ENCODE measurements around the gene P3H2. TPM values are rescaled to one million over a fixed set of nuclear protein-coding genes. Genes with fewer than 3 reads are reported as not detected.

Gene P3H2
- total and polyA plus RNA-seq, 2 experiments from 2014 or later, result 8.2 to 24.2 TPM

GRCh38 chr3:190101320-190102011 lies 19.2 kb downstream of the P3H2 start:
- Mint-ChIP-seq H3K4me3 (no peak overlapping the region; the same call in 2 of the 3 replicates), H3K36me3 (ENCODE audit: low read depth) (no peaks in the 10 kb centered on the region; the same call in 2 of the 3 replicates), H3K9me3 (no peaks in the 10 kb centered on the region), H3K4me1 (peaks cover 47% of the 10 kb centered on the region), H3K27ac (no peak overlapping the region; the same call in 1 of the 2 replicates), H3K27me3 (ENCODE audit: insufficient read depth, low read depth, poor library complexity) (no peaks in the 10 kb centered on the region)
- Histone ChIP-seq H3K9me2 (ENCODE audit: insufficient read depth) (no peaks in the 10 kb centered on the region), H3K27ac (ENCODE audit: low read depth) (no peak overlapping the region), H3K4me3 (no peak overlapping the region), H2AFZ (no peak overlapping the region), H3K4me2 (peak overlapping the region; percentile 20; the same call in 1 of the 2 replicates), H3K4me1 (ENCODE audit: insufficient read depth) (peaks cover 19% of the 10 kb centered on the region), H3F3A (replicated peaks; ENCODE audit: low read depth) (no peaks in the 10 kb centered on the region), H3K27me3 (ENCODE audit: insufficient read depth) (no peaks in the 10 kb centered on the region), H3K79me2 (replicated peaks; ENCODE audit: insufficient read depth) (no peaks in the 10 kb centered on the region), H4K20me1 (replicated peaks; ENCODE audit: insufficient read depth) (no peaks in the 10 kb centered on the region), H3K36me3 (ENCODE audit: insufficient read depth) (no peaks in the 10 kb centered on the region)
- ATAC-seq (peak; percentile 53; the same call in 2 of the 3 replicates), DNase-seq (ENCODE audit: low spot score) (peak; percentile 45)
- no peak for TF ChIP-seq ZNF462 (CRISPR knock-in tag; IDR thresholded peaks at IDR 0.05)
- no peak for TF ChIP-seq STAT1 (IDR thresholded peaks at IDR 0.05; ENCODE audit: unreplicated experiment)
- no peak for TF ChIP-seq REST (IDR thresholded peaks at IDR 0.05; ENCODE audit: unreplicated experiment)
- no peak for TF ChIP-seq CREB1 (CRISPR knock-in tag; IDR thresholded peaks at IDR 0.05; ENCODE audit: low read depth)
- TF ChIP-seq, protein P1, sequence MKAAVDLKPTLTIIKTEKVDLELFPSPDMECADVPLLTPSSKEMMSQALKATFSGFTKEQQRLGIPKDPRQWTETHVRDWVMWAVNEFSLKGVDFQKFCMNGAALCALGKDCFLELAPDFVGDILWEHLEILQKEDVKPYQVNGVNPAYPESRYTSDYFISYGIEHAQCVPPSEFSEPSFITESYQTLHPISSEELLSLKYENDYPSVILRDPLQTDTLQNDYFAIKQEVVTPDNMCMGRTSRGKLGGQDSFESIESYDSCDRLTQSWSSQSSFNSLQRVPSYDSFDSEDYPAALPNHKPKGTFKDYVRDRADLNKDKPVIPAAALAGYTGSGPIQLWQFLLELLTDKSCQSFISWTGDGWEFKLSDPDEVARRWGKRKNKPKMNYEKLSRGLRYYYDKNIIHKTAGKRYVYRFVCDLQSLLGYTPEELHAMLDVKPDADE (IDR thresholded peaks at IDR 0.05), result no peak
- no peak for TF ChIP-seq POLR2AphosphoS5 (IDR thresholded peaks at IDR 0.05; ENCODE audit: low read depth)
- TF ChIP-seq NANOG (IDR thresholded peaks at IDR 0.05; ENCODE audit: borderline replicate concordance), result no peak
- TF ChIP-seq EZH2phosphoT487 (IDR thresholded peaks at IDR 0.05; ENCODE audit: unreplicated experiment), result no peak
- TF ChIP-seq ZNF331 (CRISPR knock-in tag; IDR thresholded peaks at IDR 0.05; ENCODE audit: low read depth), result no peak
- no peak for TF ChIP-seq CTCF (conservative IDR thresholded peaks at IDR 0.05; ENCODE audit: low read depth in 2 of 2)

Data from GM23338 (cell line).